Neuronal stem cell (in vitro differentiated cells): ENCODE data around the gene CGRRF1.

Experiments used
- DNase-seq: peaks from one replicate; pipeline ENCODE4 v3.0.0-alpha.2; 2013; ENCODE audit warnings: low spot score
- H2AFZ ChIP-seq: one replicate; pipeline ENCODE4 v1.6.1; 2013; ENCODE audit warnings: mild to moderate bottlenecking, low read length, inconsistent platforms
- H2AK5ac ChIP-seq: 2 replicates; pipeline ENCODE4 v1.6.1; 2013; ENCODE audit warnings: low read depth, mild to moderate bottlenecking, inconsistent platforms, low read length, moderate library complexity, mixed read lengths
- H2BK120ac ChIP-seq: 2 replicates; pipeline ENCODE4 v1.6.1; 2013; ENCODE audit warnings: low read depth, mild to moderate bottlenecking, inconsistent platforms, low read length, moderate library complexity, mixed read lengths
- H2BK12ac ChIP-seq: one replicate; pipeline ENCODE4 v1.6.1; 2013; ENCODE audit warnings: low read length, inconsistent platforms
- H2BK15ac ChIP-seq: 2 replicates; pipeline ENCODE4 v1.6.1; 2013; ENCODE audit warnings: mild to moderate bottlenecking, low read length, inconsistent platforms, mixed read lengths
- H2BK5ac ChIP-seq: one replicate; pipeline ENCODE4 v1.6.1; 2013; ENCODE audit warnings: inconsistent platforms, mild to moderate bottlenecking, low read length, moderate library complexity
- H3K14ac ChIP-seq: one replicate; pipeline ENCODE4 v1.6.1; 2013; ENCODE audit warnings: low read length, inconsistent platforms
- H3K18ac ChIP-seq: 2 replicates; pipeline ENCODE4 v1.6.1; 2013; ENCODE audit warnings: low read length, inconsistent platforms
- H3K23ac ChIP-seq: 2 replicates; pipeline ENCODE4 v1.6.1; 2013; ENCODE audit warnings: low read depth, mild to moderate bottlenecking, mixed read lengths, low read length, inconsistent platforms; ENCODE audit not compliant: poor library complexity
- H3K27ac ChIP-seq: replicated peaks from 3 replicates; pipeline ENCODE4 v1.5.1; 2013; ENCODE audit warnings: low read length, inconsistent platforms
- H3K27me3 ChIP-seq, 3 experiments: 2 replicates each; pipeline ENCODE4 v1.6.1; 2013; ENCODE audit warnings: low read length in 3 of 3, mild to moderate bottlenecking in 2 of 3, inconsistent platforms in 1 of 3, low read depth in 1 of 3, mixed read lengths in 1 of 3, moderate library complexity in 1 of 3; ENCODE audit not compliant: control insufficient read depth in 3 of 3, insufficient read depth in 3 of 3
- H3K36me3 ChIP-seq, 2 donors: replicated peaks in 1 of 2; 2 replicates each; pipeline ENCODE4 v1.6.1; 2013; ENCODE audit warnings: low read length in 2 of 2; ENCODE audit not compliant: control insufficient read depth in 2 of 2, insufficient read depth in 2 of 2
- H3K4ac ChIP-seq: 2 replicates; pipeline ENCODE4 v1.6.1; 2013; ENCODE audit warnings: inconsistent platforms, mild to moderate bottlenecking, low read length, moderate library complexity
- H3K4me1 ChIP-seq, 2 donors: 1 replicate in 1 of 2; 2 replicates in 1 of 2; pipeline ENCODE4 v1.6.1; 2013; ENCODE audit warnings: low read length in 2 of 2, low read depth in 1 of 2; ENCODE audit not compliant: control insufficient read depth in 2 of 2, insufficient read depth in 1 of 2
- H3K4me2 ChIP-seq: one replicate; pipeline ENCODE4 v1.6.1; 2013; ENCODE audit warnings: mild to moderate bottlenecking, low read length, inconsistent platforms; ENCODE audit not compliant: insufficient read depth, poor library complexity, severe bottlenecking
- H3K4me3 ChIP-seq, 2 donors: 2 replicates each; pipeline ENCODE4 v1.5.1; 2013; ENCODE audit warnings: low read length in 2 of 2, mild to moderate bottlenecking in 2 of 2, inconsistent platforms in 1 of 2, moderate library complexity in 1 of 2
- H3K79me1 ChIP-seq: one replicate; pipeline ENCODE4 v1.6.1; 2013; ENCODE audit warnings: low read depth, mild to moderate bottlenecking, inconsistent platforms, low read length, moderate library complexity
- H3K9ac ChIP-seq: one replicate; pipeline ENCODE4 v1.6.1; 2013; ENCODE audit warnings: mild to moderate bottlenecking, low read depth, low read length, inconsistent platforms; ENCODE audit not compliant: poor library complexity
- H3K9me3 ChIP-seq, 2 donors: replicated peaks in 1 of 2; 2 replicates each; pipeline versions ENCODE3 to v1.6.1; 2013; ENCODE audit warnings: low read length in 2 of 2, mild to moderate bottlenecking in 2 of 2, inconsistent platforms in 1 of 2, low read depth in 1 of 2, mixed read lengths in 1 of 2, moderate library complexity in 1 of 2; ENCODE audit not compliant: control insufficient read depth in 2 of 2, insufficient read depth in 1 of 2
- H4K8ac ChIP-seq: one replicate; pipeline ENCODE4 v1.6.1; 2013; ENCODE audit warnings: low read depth, mild to moderate bottlenecking, inconsistent platforms, low read length, moderate library complexity
- H4K91ac ChIP-seq: one replicate; pipeline ENCODE4 v1.6.1; 2013; ENCODE audit warnings: low read length, low read depth, mild to moderate bottlenecking, inconsistent platforms; ENCODE audit not compliant: poor library complexity
- WGBS, 2 donors: extraction: QIAGEN DNeasy Blood & Tissue Kit; methylation state at CpG; one replicate each; pipeline ENCODE4 v1.1.7; 2013; ENCODE audit warnings: missing lambda C conversion rate in 2 of 2, mixed read lengths in 1 of 2; ENCODE audit not compliant: insufficient read length in 2 of 2, insufficient replicate concordance in 1 of 2; ENCODE audit errors: extremely low coverage in 2 of 2; 5-methylcytosine and 5-hydroxymethylcytosine counted together

The CGRRF1 gene

DNA sequence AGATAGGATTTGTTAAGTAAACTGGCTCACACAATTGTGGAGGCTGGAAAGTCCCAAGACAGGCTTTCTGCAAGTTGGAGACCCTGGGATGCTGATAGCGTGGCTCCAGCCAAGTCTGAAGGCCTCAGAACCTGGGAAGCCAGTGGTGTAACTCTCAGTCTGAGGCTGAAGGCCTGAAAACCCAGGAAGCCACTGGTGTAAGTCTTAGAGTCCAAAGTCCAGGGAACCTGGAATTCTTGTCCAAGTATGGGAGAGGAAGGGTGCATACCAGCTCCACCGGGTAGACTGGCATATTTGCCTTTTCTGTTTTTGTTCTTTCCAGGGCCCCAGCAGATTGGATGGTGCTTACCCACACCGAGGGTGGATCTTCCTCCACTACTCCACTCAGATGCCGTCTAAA lies 39.0 kb upstream of the CGRRF1 start:
- no peaks in the 10 kb centered on the region for H3K27me3 ChIP-seq
- H2BK15ac ChIP-seq: no peak overlapping the region
- H3K79me1 ChIP-seq: no peaks in the 10 kb centered on the region
- no peak overlapping the region for H2BK120ac ChIP-seq
- peaks cover 5 to 9% of the 10 kb centered on the region in 2 donors for H3K9me3 ChIP-seq
- H3K36me3 ChIP-seq: peaks cover 2 to 28% of the 10 kb centered on the region in 2 donors
- H2AK5ac ChIP-seq: no peak overlapping the region
- H3K9ac ChIP-seq: no peak overlapping the region
- H4K8ac ChIP-seq: no peak overlapping the region
- WGBS, 2 donors: no CpG with 5 or more reads among the region's 4 CpGs
- H3K4ac ChIP-seq: no peak overlapping the region
- H2AFZ ChIP-seq: no peak overlapping the region
- no peak overlapping the region for H2BK5ac ChIP-seq
- no peak overlapping the region for H3K4me2 ChIP-seq
- no peak overlapping the region for H3K27ac ChIP-seq
- no peak overlapping the region for H3K4me3 ChIP-seq
- H4K91ac ChIP-seq: no peak overlapping the region
- no peak overlapping the region for H3K18ac ChIP-seq
- no peak for DNase-seq
- H3K4me1 ChIP-seq: peaks cover 0 to 11% of the 10 kb centered on the region in 2 donors
- no peak overlapping the region for H3K23ac ChIP-seq
- no peak overlapping the region for H2BK12ac ChIP-seq
- H3K14ac ChIP-seq: no peak overlapping the region

DNA sequence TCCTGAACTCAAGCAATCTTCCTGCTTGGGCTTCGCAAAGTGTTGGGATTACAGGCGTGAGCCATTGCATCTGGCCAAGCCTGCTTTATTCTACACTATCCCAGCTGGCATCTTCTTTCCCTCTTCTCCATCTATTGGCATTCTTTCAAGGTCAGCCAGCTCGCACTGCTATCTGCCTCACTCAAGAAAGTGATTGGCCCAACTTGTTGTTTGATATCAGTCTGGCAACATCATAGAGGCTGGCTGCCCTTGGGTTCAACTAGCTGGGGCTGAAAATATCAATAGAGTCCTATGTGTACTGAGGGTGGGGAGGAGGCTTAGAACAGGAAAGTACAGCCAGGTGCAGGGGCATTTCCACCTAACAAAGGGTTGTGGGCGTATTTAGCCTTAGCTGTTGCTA lies 38.1 kb upstream of the CGRRF1 start:
- H3K27me3 ChIP-seq: no peaks in the 10 kb centered on the region
- no peak overlapping the region for H3K4ac ChIP-seq
- H3K9ac ChIP-seq: no peak overlapping the region
- H2AK5ac ChIP-seq: no peak overlapping the region
- no peak overlapping the region for H2BK120ac ChIP-seq
- WGBS, 2 donors: no CpG with 5 or more reads among the region's 4 CpGs
- DNase-seq: no peak
- H2BK5ac ChIP-seq: no peak overlapping the region
- no peak overlapping the region for H3K23ac ChIP-seq
- H4K91ac ChIP-seq: no peak overlapping the region
- H3K79me1 ChIP-seq: no peaks in the 10 kb centered on the region
- no peak overlapping the region for H2BK15ac ChIP-seq
- peaks cover 2 to 38% of the 10 kb centered on the region in 2 donors for H3K36me3 ChIP-seq
- H4K8ac ChIP-seq: no peak overlapping the region
- H3K9me3 ChIP-seq: peaks cover 5 to 9% of the 10 kb centered on the region in 2 donors
- H2AFZ ChIP-seq: no peak overlapping the region
- no peak overlapping the region for H3K4me2 ChIP-seq
- no peak overlapping the region for H3K27ac ChIP-seq
- no peak overlapping the region for H3K14ac ChIP-seq
- H2BK12ac ChIP-seq: no peak overlapping the region
- H3K18ac ChIP-seq: no peak overlapping the region
- H3K4me1 ChIP-seq: peaks cover 0 to 11% of the 10 kb centered on the region in 2 donors
- no peak overlapping the region for H3K4me3 ChIP-seq

DNA sequence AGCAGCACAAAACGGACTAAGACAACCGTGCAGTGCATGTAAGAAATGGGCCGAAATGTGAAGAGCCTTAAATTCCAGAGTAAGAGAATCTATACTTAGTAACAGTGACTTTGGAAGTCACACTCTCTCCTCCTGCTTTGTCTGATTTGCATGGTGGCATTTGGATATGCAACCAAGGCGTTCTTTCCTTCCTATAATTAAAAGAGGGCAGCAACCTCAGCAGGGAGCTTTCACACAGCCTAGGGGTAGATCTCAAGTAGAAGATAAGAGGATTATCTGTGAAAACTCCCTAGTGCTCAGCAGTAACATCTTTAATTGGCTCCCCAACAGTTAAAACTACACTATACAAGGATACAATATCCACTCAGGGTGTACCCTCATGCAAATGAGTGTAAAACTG lies 37.4 kb upstream of the CGRRF1 start:
- H2AK5ac ChIP-seq: no peak overlapping the region
- no peak overlapping the region for H2AFZ ChIP-seq
- no peak overlapping the region for H4K8ac ChIP-seq
- H3K18ac ChIP-seq: no peak overlapping the region
- no peak overlapping the region for H2BK12ac ChIP-seq
- WGBS, 2 donors: no CpG with 5 or more reads among the region's 4 CpGs
- H3K4me1 ChIP-seq: peaks cover 0 to 11% of the 10 kb centered on the region in 2 donors
- H3K14ac ChIP-seq: no peak overlapping the region
- no peak overlapping the region for H2BK15ac ChIP-seq
- peaks cover 4 to 5% of the 10 kb centered on the region in 2 donors for H3K9me3 ChIP-seq
- H3K4ac ChIP-seq: no peak overlapping the region
- H3K9ac ChIP-seq: no peak overlapping the region
- H3K27me3 ChIP-seq: no peaks in the 10 kb centered on the region
- no peak overlapping the region for H3K4me2 ChIP-seq
- H2BK5ac ChIP-seq: no peak overlapping the region
- H3K4me3 ChIP-seq: no peak overlapping the region
- H3K79me1 ChIP-seq: no peaks in the 10 kb centered on the region
- DNase-seq: no peak
- H4K91ac ChIP-seq: no peak overlapping the region
- peaks cover 2 to 44% of the 10 kb centered on the region in 2 donors for H3K36me3 ChIP-seq
- H3K23ac ChIP-seq: no peak overlapping the region
- no peak overlapping the region for H2BK120ac ChIP-seq
- H3K27ac ChIP-seq: peak overlapping the region; percentile 55

DNA sequence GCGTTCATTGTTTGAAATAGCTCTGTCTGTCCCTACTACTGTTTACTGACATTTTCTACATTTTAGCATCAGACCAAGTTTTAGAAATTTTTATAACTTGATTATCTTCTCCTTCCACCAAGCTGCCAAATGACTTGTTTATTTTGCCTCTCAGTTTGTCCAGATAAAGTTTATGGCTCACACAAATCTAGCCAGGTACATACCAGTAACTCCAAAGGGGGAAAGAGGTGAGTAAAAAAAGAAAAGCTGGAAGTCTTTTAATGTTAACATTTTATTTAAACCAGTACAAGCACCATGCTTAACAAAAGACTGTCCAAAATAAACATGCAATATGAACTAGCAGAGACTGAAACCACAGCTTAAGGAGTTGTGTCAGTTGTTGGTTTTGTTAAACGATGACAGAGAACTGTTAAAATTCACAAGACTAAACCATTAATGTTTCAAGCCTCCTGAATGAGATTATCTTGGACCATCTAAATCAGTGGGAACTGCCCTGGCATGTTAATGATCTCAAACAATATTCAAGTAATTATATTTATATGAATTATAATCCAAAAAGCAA lies 35.4 kb upstream of the CGRRF1 start:
- no peaks in the 10 kb centered on the region for H3K79me1 ChIP-seq
- no peak overlapping the region for H3K23ac ChIP-seq
- no peaks in the 10 kb centered on the region for H3K9me3 ChIP-seq
- H3K4ac ChIP-seq: no peak overlapping the region
- peaks cover 0 to 11% of the 10 kb centered on the region in 2 donors for H3K4me1 ChIP-seq
- H3K18ac ChIP-seq: no peak overlapping the region
- no peak overlapping the region for H2BK120ac ChIP-seq
- H3K36me3 ChIP-seq: peaks cover 2 to 64% of the 10 kb centered on the region in 2 donors
- WGBS, 2 donors: no CpG with 5 or more reads among the region's 2 CpGs
- DNase-seq: no peak
- H3K4me2 ChIP-seq: no peak overlapping the region
- no peak overlapping the region for H2AK5ac ChIP-seq
- no peaks in the 10 kb centered on the region for H3K27me3 ChIP-seq
- no peak overlapping the region for H3K4me3 ChIP-seq
- H4K91ac ChIP-seq: no peak overlapping the region
- H4K8ac ChIP-seq: no peak overlapping the region
- no peak overlapping the region for H3K27ac ChIP-seq
- H2AFZ ChIP-seq: no peak overlapping the region
- no peak overlapping the region for H2BK15ac ChIP-seq
- no peak overlapping the region for H3K9ac ChIP-seq
- no peak overlapping the region for H3K14ac ChIP-seq
- no peak overlapping the region for H2BK12ac ChIP-seq
- no peak overlapping the region for H2BK5ac ChIP-seq
